ENCODE data around the gene RASSF5. TPM values are rescaled to one million over a fixed set of nuclear protein-coding genes. Genes with fewer than 3 reads are reported as not detected.

RASSF5 gene
- total RNA-seq, 1 experiment from 2014 or later, result 2.1 TPM

DNA sequence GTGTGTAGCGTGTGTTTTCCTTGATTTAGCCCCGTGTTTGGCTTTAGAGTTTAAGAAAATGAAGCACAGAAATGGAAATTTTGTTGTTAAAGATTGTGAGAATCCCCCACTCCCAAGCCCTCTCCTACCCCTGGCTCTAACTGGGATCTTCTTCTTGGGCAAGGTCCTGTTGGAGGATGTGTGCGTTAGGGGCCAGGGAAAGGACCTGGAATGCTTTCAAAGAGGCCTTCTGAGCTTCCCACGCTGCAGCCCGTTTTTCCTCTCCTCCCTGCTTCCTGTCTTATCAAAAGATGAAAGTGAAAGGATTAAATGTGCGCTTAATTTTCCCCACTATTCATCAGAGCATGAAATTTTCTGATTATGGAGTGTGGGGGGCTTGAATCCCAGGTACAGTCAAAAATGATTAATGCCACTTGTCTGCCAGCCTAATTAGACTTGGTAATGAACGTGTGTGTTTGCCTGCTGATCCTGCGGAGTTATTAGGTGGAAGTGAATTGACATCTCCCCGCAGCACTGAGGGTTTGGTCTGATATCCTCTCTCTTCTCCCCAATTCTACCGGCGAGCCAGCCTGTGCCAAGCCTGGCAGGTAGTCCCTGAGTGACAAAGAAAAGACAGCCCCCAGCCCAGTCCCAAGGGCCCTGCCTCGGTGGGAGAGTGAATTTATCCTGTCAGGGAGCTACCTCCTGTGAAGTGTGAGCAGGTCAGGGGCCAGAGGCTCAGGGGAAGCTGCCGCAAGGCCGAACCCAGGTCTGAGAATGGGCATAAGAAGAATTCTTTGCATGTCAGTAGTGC lies 4.9 kb downstream of the RASSF5 start:
- ATAC-seq (no peak), DNase-seq (ENCODE audit: low spot score) (no peak)
- POLR2A ChIA-PET, result no interaction called here
- no peak overlapping the region for H3K4me3 Mint-ChIP-seq
- no peaks in the 10 kb centered on the region for H3K36me3 Mint-ChIP-seq
- TF ChIP-seq FOXJ3 (CRISPR knock-in tag; IDR thresholded peaks at IDR 0.05; ENCODE audit: borderline replicate concordance) (no peak), ZNF121 (CRISPR knock-in tag; IDR thresholded peaks at IDR 0.05) (no peak), GRHL2 (CRISPR knock-in tag; IDR thresholded peaks at IDR 0.05; ENCODE audit: insufficient replicate concordance, severe bottlenecking) (no peak), GTF2I (CRISPR knock-in tag; conservative IDR thresholded peaks at IDR 0.05) (no peak)
- H3K4me1 Mint-ChIP-seq, result peaks cover 22% of the 10 kb centered on the region
- no peak overlapping the region for H3K27ac Mint-ChIP-seq
- CTCF ChIA-PET, result interaction anchor here (0.6 to 2.2 kb wide), 11 partner anchors 9 to 151 kb away, joined by 3 to 11 read pairs (median 5); partner anchors contain the start of gene EIF2D
- peaks cover 40% of the 10 kb centered on the region for H3K27me3 Mint-ChIP-seq (ENCODE audit: low read depth)
- no peaks in the 10 kb centered on the region for H3K9me3 Mint-ChIP-seq

DNA sequence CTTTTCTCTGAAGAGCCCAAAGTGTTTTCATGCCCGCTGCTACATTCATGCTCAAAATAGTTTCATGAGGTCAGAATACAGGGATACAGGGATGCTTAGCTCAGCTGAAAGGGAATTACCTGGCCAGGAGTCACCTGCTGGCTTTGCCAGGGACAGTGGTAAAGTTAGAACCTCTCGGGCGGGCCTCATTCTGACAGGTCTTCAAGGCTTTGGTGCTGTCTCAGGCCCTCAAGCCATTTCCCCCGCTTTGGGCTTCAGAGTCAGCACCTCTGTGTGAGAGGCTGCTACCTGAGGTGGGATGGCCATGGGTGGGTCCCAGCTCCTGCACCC lies 5.5 kb downstream of the RASSF5 start:
- DNase-seq (ENCODE audit: low spot score) (no peak), ATAC-seq (no peak)
- POLR2A ChIA-PET, result no interaction called here
- Mint-ChIP-seq H3K36me3 (no peaks in the 10 kb centered on the region), H3K9me3 (no peaks in the 10 kb centered on the region), H3K4me1 (peaks cover 23% of the 10 kb centered on the region), H3K27ac (no peak overlapping the region), H3K4me3 (no peak overlapping the region), H3K27me3 (ENCODE audit: low read depth) (peaks cover 38% of the 10 kb centered on the region)
- TF ChIP-seq, protein P1, sequence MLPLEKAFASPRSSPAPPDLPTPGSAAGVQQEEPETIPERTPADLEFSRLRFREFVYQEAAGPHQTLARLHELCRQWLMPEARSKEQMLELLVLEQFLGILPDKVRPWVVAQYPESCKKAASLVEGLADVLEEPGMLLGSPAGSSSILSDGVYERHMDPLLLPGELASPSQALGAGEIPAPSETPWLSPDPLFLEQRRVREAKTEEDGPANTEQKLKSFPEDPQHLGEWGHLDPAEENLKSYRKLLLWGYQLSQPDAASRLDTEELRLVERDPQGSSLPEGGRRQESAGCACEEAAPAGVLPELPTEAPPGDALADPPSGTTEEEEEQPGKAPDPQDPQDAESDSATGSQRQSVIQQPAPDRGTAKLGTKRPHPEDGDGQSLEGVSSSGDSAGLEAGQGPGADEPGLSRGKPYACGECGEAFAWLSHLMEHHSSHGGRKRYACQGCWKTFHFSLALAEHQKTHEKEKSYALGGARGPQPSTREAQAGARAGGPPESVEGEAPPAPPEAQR (CRISPR knock-in tag; IDR thresholded peaks at IDR 0.05), result no peak
- no peak for TF ChIP-seq EMX1 (CRISPR knock-in tag; IDR thresholded peaks at IDR 0.05)
- CTCF ChIA-PET, result interaction anchor here (1.5 to 2.2 kb wide), 5 partner anchors 10 to 71 kb away, joined by 5 to 11 read pairs (median 7); no protein-coding TSS in a partner anchor

DNA sequence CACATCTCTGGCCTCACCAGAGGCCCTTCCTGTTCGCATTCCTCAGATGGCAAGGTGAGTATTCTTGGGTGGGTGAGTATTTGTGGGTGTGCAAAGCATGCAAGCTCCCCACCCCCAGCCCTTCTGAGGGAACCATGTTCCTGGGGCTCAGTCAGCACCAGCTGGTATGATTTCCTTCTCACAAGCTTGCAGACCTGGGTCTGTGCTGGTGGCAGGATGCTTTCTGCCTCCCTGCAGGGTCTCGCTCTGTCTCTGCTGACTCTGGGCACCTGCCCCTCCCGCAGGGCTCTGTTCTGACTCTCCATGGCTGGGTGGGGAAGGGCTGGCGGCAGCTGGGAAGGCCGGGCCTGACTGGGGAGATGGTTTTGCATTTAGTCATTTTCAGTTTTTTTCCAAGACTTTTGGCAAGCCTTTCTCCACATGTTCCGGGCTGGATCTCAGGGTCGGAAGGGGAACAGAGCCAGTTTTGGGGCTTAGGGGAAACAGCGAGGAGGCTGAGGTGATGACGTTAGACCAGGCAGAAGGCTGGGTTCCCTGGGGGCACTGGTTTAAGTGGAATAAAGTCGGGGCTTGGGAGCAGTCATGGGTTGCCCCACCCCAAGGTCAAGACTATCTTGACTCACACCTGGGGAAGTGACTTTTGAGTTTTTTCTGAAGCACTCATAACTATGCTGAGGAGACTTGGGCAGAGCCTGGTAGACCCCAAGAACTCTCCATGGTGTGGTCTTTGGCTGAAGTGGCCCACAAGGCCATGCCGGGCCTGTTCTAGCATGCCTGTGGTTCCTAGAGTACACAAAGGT lies 6.2 kb downstream of the RASSF5 start:
- DNase-seq (ENCODE audit: low spot score) (no peak), ATAC-seq (no peak)
- H3K4me3 Mint-ChIP-seq, result no peak overlapping the region
- POLR2A ChIA-PET, result no interaction called here
- peaks cover 31% of the 10 kb centered on the region for H3K27me3 Mint-ChIP-seq (ENCODE audit: low read depth)
- H3K9me3 Mint-ChIP-seq, result no peaks in the 10 kb centered on the region
- peaks cover 24% of the 10 kb centered on the region for H3K4me1 Mint-ChIP-seq
- H3K36me3 Mint-ChIP-seq, result no peaks in the 10 kb centered on the region
- CTCF ChIA-PET, result interaction anchor here (1.5 to 2.2 kb wide), 4 partner anchors 10 to 70 kb away, joined by 5 to 11 read pairs (median 8); no protein-coding TSS in a partner anchor
- TF ChIP-seq ZNF121 (CRISPR knock-in tag; IDR thresholded peaks at IDR 0.05) (no peak), SP1 (CRISPR knock-in tag; conservative IDR thresholded peaks at IDR 0.05) (no peak), NR1H2 (CRISPR knock-in tag; IDR thresholded peaks at IDR 0.05) (no peak), TEAD4 (CRISPR knock-in tag; IDR thresholded peaks at IDR 0.05) (no peak), MXD4 (CRISPR knock-in tag; IDR thresholded peaks at IDR 0.05; ENCODE audit: borderline replicate concordance) (no peak), PRRX2 (CRISPR knock-in tag; IDR thresholded peaks at IDR 0.05) (no peak), HMGA2 (CRISPR knock-in tag; IDR thresholded peaks at IDR 0.05) (no peak), ZNF396 (CRISPR knock-in tag; IDR thresholded peaks at IDR 0.05; ENCODE audit: borderline replicate concordance) (no peak), NR2C2 (CRISPR knock-in tag; IDR thresholded peaks at IDR 0.05) (no peak)
- TF ChIP-seq, protein P2, sequence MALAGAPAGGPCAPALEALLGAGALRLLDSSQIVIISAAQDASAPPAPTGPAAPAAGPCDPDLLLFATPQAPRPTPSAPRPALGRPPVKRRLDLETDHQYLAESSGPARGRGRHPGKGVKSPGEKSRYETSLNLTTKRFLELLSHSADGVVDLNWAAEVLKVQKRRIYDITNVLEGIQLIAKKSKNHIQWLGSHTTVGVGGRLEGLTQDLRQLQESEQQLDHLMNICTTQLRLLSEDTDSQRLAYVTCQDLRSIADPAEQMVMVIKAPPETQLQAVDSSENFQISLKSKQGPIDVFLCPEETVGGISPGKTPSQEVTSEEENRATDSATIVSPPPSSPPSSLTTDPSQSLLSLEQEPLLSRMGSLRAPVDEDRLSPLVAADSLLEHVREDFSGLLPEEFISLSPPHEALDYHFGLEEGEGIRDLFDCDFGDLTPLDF (CRISPR knock-in tag; IDR thresholded peaks at IDR 0.05), result no peak
- TF ChIP-seq, protein P3, sequence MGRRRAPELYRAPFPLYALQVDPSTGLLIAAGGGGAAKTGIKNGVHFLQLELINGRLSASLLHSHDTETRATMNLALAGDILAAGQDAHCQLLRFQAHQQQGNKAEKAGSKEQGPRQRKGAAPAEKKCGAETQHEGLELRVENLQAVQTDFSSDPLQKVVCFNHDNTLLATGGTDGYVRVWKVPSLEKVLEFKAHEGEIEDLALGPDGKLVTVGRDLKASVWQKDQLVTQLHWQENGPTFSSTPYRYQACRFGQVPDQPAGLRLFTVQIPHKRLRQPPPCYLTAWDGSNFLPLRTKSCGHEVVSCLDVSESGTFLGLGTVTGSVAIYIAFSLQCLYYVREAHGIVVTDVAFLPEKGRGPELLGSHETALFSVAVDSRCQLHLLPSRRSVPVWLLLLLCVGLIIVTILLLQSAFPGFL (CRISPR knock-in tag; IDR thresholded peaks at IDR 0.05; ENCODE audit: borderline replicate concordance), result no peak
- TF ChIP-seq, protein P4, sequence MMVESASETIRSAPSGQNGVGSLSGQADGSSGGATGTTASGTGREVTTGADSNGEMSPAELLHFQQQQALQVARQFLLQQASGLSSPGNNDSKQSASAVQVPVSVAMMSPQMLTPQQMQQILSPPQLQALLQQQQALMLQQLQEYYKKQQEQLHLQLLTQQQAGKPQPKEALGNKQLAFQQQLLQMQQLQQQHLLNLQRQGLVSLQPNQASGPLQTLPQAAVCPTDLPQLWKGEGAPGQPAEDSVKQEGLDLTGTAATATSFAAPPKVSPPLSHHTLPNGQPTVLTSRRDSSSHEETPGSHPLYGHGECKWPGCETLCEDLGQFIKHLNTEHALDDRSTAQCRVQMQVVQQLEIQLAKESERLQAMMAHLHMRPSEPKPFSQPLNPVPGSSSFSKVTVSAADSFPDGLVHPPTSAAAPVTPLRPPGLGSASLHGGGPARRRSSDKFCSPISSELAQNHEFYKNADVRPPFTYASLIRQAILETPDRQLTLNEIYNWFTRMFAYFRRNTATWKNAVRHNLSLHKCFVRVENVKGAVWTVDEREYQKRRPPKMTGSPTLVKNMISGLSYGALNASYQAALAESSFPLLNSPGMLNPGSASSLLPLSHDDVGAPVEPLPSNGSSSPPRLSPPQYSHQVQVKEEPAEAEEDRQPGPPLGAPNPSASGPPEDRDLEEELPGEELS (CRISPR knock-in tag; IDR thresholded peaks at IDR 0.05), result no peak
- TF ChIP-seq, protein P5, sequence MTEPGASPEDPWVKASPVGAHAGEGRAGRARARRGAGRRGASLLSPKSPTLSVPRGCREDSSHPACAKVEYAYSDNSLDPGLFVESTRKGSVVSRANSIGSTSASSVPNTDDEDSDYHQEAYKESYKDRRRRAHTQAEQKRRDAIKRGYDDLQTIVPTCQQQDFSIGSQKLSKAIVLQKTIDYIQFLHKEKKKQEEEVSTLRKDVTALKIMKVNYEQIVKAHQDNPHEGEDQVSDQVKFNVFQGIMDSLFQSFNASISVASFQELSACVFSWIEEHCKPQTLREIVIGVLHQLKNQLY (CRISPR knock-in tag; IDR thresholded peaks at IDR 0.05), result no peak
- TF ChIP-seq, protein P6, sequence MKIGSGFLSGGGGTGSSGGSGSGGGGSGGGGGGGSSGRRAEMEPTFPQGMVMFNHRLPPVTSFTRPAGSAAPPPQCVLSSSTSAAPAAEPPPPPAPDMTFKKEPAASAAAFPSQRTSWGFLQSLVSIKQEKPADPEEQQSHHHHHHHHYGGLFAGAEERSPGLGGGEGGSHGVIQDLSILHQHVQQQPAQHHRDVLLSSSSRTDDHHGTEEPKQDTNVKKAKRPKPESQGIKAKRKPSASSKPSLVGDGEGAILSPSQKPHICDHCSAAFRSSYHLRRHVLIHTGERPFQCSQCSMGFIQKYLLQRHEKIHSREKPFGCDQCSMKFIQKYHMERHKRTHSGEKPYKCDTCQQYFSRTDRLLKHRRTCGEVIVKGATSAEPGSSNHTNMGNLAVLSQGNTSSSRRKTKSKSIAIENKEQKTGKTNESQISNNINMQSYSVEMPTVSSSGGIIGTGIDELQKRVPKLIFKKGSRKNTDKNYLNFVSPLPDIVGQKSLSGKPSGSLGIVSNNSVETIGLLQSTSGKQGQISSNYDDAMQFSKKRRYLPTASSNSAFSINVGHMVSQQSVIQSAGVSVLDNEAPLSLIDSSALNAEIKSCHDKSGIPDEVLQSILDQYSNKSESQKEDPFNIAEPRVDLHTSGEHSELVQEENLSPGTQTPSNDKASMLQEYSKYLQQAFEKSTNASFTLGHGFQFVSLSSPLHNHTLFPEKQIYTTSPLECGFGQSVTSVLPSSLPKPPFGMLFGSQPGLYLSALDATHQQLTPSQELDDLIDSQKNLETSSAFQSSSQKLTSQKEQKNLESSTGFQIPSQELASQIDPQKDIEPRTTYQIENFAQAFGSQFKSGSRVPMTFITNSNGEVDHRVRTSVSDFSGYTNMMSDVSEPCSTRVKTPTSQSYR (CRISPR knock-in tag; IDR thresholded peaks at IDR 0.05), result no peak
- no peak overlapping the region for H3K27ac Mint-ChIP-seq

Data from WTC11 (cell line).